Activated CD4-positive, alpha-beta T cell treated with anti-CD3 and anti-CD28 coated beads for 48 hours (primary cell): ENCODE measurements around the gene ZNF672.

ENCODE experiments used
- DNase-seq: peaks from one replicate; pipeline ENCODE4 v3.0.0-alpha.2; 2020

Gene ZNF672

GRCh38 chr1:248891758-248892157 lies 53.7 kb downstream of the ZNF672 start:
- no peak for DNase-seq

DNA sequence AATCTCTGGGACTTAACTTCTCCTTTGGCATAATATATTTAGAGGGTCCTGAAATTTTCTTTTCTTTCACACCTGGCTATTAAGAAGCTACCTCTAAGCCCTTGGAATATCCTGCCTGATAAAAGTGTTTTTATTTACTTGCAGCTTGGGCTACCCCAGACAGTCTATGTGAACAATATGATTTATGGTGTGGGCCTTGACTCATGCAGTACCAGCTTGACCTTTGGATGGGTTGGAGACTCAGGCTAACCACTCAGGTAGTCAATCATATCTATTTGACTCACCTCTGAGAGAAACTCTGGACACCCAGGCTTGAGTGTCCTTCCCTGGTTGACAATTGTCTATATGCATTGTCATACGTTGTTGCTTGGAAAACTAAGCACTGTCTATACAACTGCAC lies 54.6 kb downstream of the ZNF672 start:
- no peak for DNase-seq

DNA sequence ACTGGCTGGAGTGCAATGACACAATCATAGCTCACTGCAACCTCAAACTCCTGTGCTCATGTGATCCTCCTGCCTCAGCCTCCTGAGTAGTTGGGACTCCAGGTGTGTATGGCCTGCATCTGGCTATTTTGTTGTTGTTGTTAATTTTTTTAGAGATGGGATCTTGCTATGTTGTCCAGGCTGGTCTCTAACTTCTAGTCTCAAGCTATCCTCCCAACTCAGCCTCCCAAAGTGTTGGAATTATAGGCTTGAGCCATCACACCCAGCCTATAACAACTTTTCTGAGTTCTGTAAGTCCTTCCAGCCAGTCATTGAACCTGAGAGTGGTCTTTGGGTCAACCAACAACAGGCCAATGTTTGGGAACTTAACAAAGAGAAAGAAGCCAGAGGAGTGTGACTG lies 56.8 kb downstream of the ZNF672 start:
- DNase-seq = no peak

DNA sequence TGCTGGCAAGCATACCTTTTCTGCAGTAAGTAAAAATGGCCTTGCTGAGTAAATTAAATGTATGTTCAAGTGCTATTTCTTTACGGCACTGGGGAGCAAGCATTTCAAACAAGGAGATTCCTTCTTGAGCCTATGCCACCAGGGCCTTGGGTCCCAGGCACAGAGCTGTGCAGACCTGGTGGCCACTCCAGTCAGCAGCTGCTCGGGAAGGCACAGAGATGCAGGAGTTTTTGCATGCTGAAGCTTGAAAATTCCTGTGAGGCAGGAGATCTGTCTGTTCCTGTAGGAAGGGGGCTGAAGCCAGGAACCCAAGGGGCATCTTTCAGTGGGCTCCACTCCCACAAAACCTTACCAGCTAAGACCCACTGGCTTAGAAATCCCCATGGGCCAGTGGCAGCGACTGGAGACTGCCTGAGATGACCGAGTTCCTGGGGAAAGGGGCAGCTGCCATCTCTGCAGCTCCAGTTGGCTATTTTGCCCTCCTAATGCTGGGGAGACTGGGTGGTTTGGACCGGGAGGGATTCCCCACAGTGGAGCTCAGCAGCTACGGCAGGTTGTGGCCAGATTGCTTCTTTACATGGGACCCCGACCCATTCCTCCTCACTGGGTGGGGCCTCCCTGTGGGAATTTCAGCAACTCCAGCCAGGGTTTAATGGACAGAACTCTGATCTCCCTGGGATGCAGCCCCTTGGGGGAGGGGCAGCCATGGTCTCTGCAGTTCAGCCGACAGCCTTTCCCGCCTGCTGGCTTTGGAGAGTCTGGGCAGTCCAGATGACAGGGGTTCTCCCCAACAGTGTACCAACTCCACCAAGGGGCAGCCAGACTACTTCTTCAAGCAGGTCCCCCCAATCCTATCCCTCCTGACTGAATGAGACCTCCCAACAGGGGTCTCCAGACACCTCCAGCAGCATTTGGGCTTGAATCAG lies 59.7 kb downstream of the ZNF672 start:
- no peak for DNase-seq
